GM23338 (cell line): ENCODE results near the gene PRUNE1. TPM values are rescaled to one million over a fixed set of nuclear protein-coding genes. Genes with fewer than 3 reads are reported as not detected.

ENCODE experiments used
- ATAC-seq: fragments of 200-7000 bp; cut with Tn5 transposase; 3 replicates; pipeline ENCODE4 v1.9.1; 2020
- DNase-seq: peaks from one replicate; pipeline ENCODE4 v3.0.0-alpha.2; 2015; ENCODE audit warnings: low spot score
- H2AFZ ChIP-seq: fragments of 200-600 bp; sonication (generic); 2 replicates; pipeline ENCODE4 v1.8.0; 2016; ENCODE audit warnings: antibody characterized with exemption, mild to moderate bottlenecking, moderate library complexity
- H3F3A ChIP-seq: fragments of 200-600 bp; sonication (generic); replicated peaks from 2 replicates; pipeline ENCODE4 v1.8.0; 2017; ENCODE audit warnings: antibody characterized with exemption, mixed run types, low read depth
- H3K27ac ChIP-seq: fragments of 200-600 bp; sonication (generic); 2 replicates; pipeline ENCODE4 v1.6.1; 2016; ENCODE audit warnings: low read depth
- H3K27me3 ChIP-seq: fragments of 200-600 bp; sonication (generic); 2 replicates; pipeline ENCODE4 v1.8.0; 2016; ENCODE audit warnings: mild to moderate bottlenecking, mixed run types, moderate library complexity; ENCODE audit not compliant: insufficient read depth
- H3K36me3 ChIP-seq: fragments of 200-600 bp; sonication (generic); 2 replicates; pipeline ENCODE4 v1.8.0; 2016; ENCODE audit warnings: mild to moderate bottlenecking; ENCODE audit not compliant: insufficient read depth
- H3K4me1 ChIP-seq: fragments of 200-600 bp; sonication (generic); 2 replicates; pipeline ENCODE4 v1.8.0; 2016; ENCODE audit warnings: mild to moderate bottlenecking, moderate library complexity; ENCODE audit not compliant: insufficient read depth
- H3K4me2 ChIP-seq: fragments of 200-600 bp; sonication (generic); 2 replicates; pipeline ENCODE4 v1.7.1; 2017; ENCODE audit warnings: mixed run types
- H3K4me3 ChIP-seq: fragments of 200-600 bp; sonication (generic); 2 replicates; pipeline ENCODE4 v1.6.1; 2016; ENCODE audit warnings: mixed run types
- H3K79me2 ChIP-seq: fragments of 200-600 bp; sonication (generic); replicated peaks from 2 replicates; pipeline ENCODE4 v1.8.0; 2017; ENCODE audit warnings: mild to moderate bottlenecking; ENCODE audit not compliant: insufficient read depth
- H3K9me2 ChIP-seq: fragments of 200-600 bp; sonication (generic); 2 replicates; pipeline ENCODE4 v1.8.0; 2017; ENCODE audit not compliant: insufficient read depth
- H4K20me1 ChIP-seq: fragments of 200-600 bp; sonication (generic); replicated peaks from 2 replicates; pipeline ENCODE4 v1.8.0; 2017; ENCODE audit warnings: mild to moderate bottlenecking; ENCODE audit not compliant: insufficient read depth
- H3K27ac Mint-ChIP-seq: 2 replicates; pipeline ENCODE4 v1.8.0; 2020; ENCODE audit warnings: inconsistent platforms, mild to moderate bottlenecking, moderate library complexity, mixed read lengths
- H3K27me3 Mint-ChIP-seq: 3 replicates; pipeline ENCODE4 v1.8.0; 2022; ENCODE audit warnings: low read depth, mild to moderate bottlenecking, moderate library complexity, mixed read lengths, inconsistent platforms; ENCODE audit not compliant: insufficient read depth, poor library complexity
- H3K36me3 Mint-ChIP-seq: 3 replicates; pipeline ENCODE4 v1.8.0; 2021; ENCODE audit warnings: low read depth, mild to moderate bottlenecking, inconsistent platforms, moderate library complexity, mixed read lengths
- H3K4me1 Mint-ChIP-seq: 3 replicates; pipeline ENCODE4 v1.8.0; 2020; ENCODE audit warnings: mild to moderate bottlenecking, inconsistent platforms, mixed read lengths
- H3K4me3 Mint-ChIP-seq: 3 replicates; pipeline ENCODE4 v1.8.0; 2021; ENCODE audit warnings: moderate library complexity, mild to moderate bottlenecking, inconsistent platforms, mixed read lengths
- H3K9me3 Mint-ChIP-seq: 3 replicates; pipeline ENCODE4 v1.8.0; 2020; ENCODE audit warnings: moderate library complexity, mild to moderate bottlenecking, inconsistent platforms, mixed read lengths
- CREB1 ChIP-seq: fragments of 250-450 bp; sonication (Bioruptor Pico); IDR thresholded peaks from 2 replicates; pipeline ENCODE4 v1.5.0; 2020; ENCODE audit warnings: low read depth, mild to moderate bottlenecking, moderate library complexity
- EZH2 ChIP-seq: fragments of 200-600 bp; sonication (generic); IDR thresholded peaks from one replicate; pipeline ENCODE4 v1.8.0; 2017; ENCODE audit warnings: antibody characterized with exemption, mild to moderate bottlenecking, low read depth; ENCODE audit not compliant: unreplicated experiment
- EZH2phosphoT487 ChIP-seq: fragments of 200-600 bp; sonication (generic); IDR thresholded peaks from one replicate; pipeline ENCODE4 v1.8.1; 2018; ENCODE audit warnings: antibody characterized with exemption; ENCODE audit not compliant: unreplicated experiment
- JUNB ChIP-seq: IDR thresholded peaks from one replicate; pipeline ENCODE4 v1.6.1; 2016; ENCODE audit warnings: antibody characterized with exemption; ENCODE audit not compliant: unreplicated experiment
- NANOG ChIP-seq: IDR thresholded peaks from 2 replicates; pipeline ENCODE4 v1.6.1; 2016; ENCODE audit warnings: antibody characterized with exemption, borderline replicate concordance
- POLR2AphosphoS5 ChIP-seq: IDR thresholded peaks from 2 replicates; pipeline ENCODE4 v1.6.1; 2016; ENCODE audit warnings: antibody characterized with exemption, low read depth
- REST ChIP-seq: IDR thresholded peaks from one replicate; pipeline ENCODE4 v1.6.1; 2018; ENCODE audit warnings: antibody characterized with exemption; ENCODE audit not compliant: unreplicated experiment
- STAT1 ChIP-seq: IDR thresholded peaks from one replicate; pipeline ENCODE4 v1.6.1; 2016; ENCODE audit warnings: antibody characterized with exemption; ENCODE audit not compliant: unreplicated experiment
- ZNF114 ChIP-seq: fragments of 250-450 bp; sonication (Bioruptor Pico); IDR thresholded peaks from 2 replicates; pipeline ENCODE4 v1.5.0; 2020; ENCODE audit warnings: mild to moderate bottlenecking, moderate library complexity
- ZNF331 ChIP-seq: fragments of 250-450 bp; sonication (Bioruptor Pico); IDR thresholded peaks from 2 replicates; pipeline ENCODE4 v1.5.0; 2020; ENCODE audit warnings: low read depth, mild to moderate bottlenecking, moderate library complexity
- polyA plus RNA-seq: library from polyadenylated mRNA; unstranded; fragments of >200 nt; fragmentation: Nextera tagmentation; extraction: Ambion mirVana; gene quantifications from 2 replicates; pipeline ENCODE4 v1.2.1, GENCODE V29; 2016
- total RNA-seq: library from RNA; depleted of rRNA; stranded (reverse); fragments of >200 nt; shearing (Covaris generic); gene quantifications from 2 replicates; pipeline ENCODE4 v1.2.3, GENCODE V29; 2014
- TF ChIP-seq, protein P1 (sequence below), 2 experiments: fragments of 200-600 bp in 1 of 2; sonication (generic) in 1 of 2; conservative IDR thresholded peaks; 2 replicates each; pipeline versions ENCODE4 v1.5.1 to v1.6.1; 2016 to 2017; ENCODE audit warnings: antibody characterized with exemption in 2 of 2, low read depth in 2 of 2, mild to moderate bottlenecking in 2 of 2, moderate library complexity in 1 of 2
- TF ChIP-seq, protein P2 (sequence below): IDR thresholded peaks from 2 replicates; pipeline ENCODE4 v1.6.1; 2016; ENCODE audit warnings: antibody characterized with exemption
- TF ChIP-seq, protein P3 (sequence below): fragments of 250-450 bp; sonication (Bioruptor Pico); IDR thresholded peaks from 2 replicates; pipeline ENCODE4 v1.5.0; 2020; ENCODE audit warnings: mild to moderate bottlenecking, moderate library complexity

The PRUNE1 gene
- total and polyA plus RNA-seq, 2 experiments from 2014 or later: 14.7 to 33.2 TPM

- Mint-ChIP-seq H3K27me3 (peaks cover 7% of the 10 kb centered on the region), H3K4me1 (peaks cover 6% of the 10 kb centered on the region; the same call in 2 of the 3 replicates), H3K27ac (no peak overlapping the region), H3K4me3 (no peak overlapping the region; the same call in 2 of the 3 replicates), H3K9me3 (no peaks in the 10 kb centered on the region), H3K36me3 (peaks cover 3% of the 10 kb centered on the region; the same call in 2 of the 3 replicates)
- Histone ChIP-seq H3F3A (no peaks in the 10 kb centered on the region), H3K27me3 (no peaks in the 10 kb centered on the region), H2AFZ (no peak overlapping the region), H3K36me3 (no peaks in the 10 kb centered on the region), H3K9me2 (no peaks in the 10 kb centered on the region), H4K20me1 (no peaks in the 10 kb centered on the region), H3K4me2 (no peak overlapping the region), H3K27ac (no peak overlapping the region), H3K79me2 (no peaks in the 10 kb centered on the region), H3K4me3 (no peak overlapping the region), H3K4me1 (no peaks in the 10 kb centered on the region)
- DNase-seq (no peak), ATAC-seq (no peak)
- TF ChIP-seq ZNF114 (CRISPR knock-in tag) (no peak), EZH2phosphoT487 (no peak), JUNB (no peak), ZNF331 (CRISPR knock-in tag) (no peak), CREB1 (CRISPR knock-in tag) (no peak), NANOG (no peak), REST (no peak), EZH2 (no peak), POLR2AphosphoS5 (no peak), STAT1 (no peak)
- TF ChIP-seq, protein P1, sequence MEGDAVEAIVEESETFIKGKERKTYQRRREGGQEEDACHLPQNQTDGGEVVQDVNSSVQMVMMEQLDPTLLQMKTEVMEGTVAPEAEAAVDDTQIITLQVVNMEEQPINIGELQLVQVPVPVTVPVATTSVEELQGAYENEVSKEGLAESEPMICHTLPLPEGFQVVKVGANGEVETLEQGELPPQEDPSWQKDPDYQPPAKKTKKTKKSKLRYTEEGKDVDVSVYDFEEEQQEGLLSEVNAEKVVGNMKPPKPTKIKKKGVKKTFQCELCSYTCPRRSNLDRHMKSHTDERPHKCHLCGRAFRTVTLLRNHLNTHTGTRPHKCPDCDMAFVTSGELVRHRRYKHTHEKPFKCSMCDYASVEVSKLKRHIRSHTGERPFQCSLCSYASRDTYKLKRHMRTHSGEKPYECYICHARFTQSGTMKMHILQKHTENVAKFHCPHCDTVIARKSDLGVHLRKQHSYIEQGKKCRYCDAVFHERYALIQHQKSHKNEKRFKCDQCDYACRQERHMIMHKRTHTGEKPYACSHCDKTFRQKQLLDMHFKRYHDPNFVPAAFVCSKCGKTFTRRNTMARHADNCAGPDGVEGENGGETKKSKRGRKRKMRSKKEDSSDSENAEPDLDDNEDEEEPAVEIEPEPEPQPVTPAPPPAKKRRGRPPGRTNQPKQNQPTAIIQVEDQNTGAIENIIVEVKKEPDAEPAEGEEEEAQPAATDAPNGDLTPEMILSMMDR (conservative IDR thresholded peaks at IDR 0.05; ENCODE audit: low read depth in 2 of 2): no peak
- TF ChIP-seq, protein P2, sequence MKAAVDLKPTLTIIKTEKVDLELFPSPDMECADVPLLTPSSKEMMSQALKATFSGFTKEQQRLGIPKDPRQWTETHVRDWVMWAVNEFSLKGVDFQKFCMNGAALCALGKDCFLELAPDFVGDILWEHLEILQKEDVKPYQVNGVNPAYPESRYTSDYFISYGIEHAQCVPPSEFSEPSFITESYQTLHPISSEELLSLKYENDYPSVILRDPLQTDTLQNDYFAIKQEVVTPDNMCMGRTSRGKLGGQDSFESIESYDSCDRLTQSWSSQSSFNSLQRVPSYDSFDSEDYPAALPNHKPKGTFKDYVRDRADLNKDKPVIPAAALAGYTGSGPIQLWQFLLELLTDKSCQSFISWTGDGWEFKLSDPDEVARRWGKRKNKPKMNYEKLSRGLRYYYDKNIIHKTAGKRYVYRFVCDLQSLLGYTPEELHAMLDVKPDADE: no peak
- TF ChIP-seq, protein P3, sequence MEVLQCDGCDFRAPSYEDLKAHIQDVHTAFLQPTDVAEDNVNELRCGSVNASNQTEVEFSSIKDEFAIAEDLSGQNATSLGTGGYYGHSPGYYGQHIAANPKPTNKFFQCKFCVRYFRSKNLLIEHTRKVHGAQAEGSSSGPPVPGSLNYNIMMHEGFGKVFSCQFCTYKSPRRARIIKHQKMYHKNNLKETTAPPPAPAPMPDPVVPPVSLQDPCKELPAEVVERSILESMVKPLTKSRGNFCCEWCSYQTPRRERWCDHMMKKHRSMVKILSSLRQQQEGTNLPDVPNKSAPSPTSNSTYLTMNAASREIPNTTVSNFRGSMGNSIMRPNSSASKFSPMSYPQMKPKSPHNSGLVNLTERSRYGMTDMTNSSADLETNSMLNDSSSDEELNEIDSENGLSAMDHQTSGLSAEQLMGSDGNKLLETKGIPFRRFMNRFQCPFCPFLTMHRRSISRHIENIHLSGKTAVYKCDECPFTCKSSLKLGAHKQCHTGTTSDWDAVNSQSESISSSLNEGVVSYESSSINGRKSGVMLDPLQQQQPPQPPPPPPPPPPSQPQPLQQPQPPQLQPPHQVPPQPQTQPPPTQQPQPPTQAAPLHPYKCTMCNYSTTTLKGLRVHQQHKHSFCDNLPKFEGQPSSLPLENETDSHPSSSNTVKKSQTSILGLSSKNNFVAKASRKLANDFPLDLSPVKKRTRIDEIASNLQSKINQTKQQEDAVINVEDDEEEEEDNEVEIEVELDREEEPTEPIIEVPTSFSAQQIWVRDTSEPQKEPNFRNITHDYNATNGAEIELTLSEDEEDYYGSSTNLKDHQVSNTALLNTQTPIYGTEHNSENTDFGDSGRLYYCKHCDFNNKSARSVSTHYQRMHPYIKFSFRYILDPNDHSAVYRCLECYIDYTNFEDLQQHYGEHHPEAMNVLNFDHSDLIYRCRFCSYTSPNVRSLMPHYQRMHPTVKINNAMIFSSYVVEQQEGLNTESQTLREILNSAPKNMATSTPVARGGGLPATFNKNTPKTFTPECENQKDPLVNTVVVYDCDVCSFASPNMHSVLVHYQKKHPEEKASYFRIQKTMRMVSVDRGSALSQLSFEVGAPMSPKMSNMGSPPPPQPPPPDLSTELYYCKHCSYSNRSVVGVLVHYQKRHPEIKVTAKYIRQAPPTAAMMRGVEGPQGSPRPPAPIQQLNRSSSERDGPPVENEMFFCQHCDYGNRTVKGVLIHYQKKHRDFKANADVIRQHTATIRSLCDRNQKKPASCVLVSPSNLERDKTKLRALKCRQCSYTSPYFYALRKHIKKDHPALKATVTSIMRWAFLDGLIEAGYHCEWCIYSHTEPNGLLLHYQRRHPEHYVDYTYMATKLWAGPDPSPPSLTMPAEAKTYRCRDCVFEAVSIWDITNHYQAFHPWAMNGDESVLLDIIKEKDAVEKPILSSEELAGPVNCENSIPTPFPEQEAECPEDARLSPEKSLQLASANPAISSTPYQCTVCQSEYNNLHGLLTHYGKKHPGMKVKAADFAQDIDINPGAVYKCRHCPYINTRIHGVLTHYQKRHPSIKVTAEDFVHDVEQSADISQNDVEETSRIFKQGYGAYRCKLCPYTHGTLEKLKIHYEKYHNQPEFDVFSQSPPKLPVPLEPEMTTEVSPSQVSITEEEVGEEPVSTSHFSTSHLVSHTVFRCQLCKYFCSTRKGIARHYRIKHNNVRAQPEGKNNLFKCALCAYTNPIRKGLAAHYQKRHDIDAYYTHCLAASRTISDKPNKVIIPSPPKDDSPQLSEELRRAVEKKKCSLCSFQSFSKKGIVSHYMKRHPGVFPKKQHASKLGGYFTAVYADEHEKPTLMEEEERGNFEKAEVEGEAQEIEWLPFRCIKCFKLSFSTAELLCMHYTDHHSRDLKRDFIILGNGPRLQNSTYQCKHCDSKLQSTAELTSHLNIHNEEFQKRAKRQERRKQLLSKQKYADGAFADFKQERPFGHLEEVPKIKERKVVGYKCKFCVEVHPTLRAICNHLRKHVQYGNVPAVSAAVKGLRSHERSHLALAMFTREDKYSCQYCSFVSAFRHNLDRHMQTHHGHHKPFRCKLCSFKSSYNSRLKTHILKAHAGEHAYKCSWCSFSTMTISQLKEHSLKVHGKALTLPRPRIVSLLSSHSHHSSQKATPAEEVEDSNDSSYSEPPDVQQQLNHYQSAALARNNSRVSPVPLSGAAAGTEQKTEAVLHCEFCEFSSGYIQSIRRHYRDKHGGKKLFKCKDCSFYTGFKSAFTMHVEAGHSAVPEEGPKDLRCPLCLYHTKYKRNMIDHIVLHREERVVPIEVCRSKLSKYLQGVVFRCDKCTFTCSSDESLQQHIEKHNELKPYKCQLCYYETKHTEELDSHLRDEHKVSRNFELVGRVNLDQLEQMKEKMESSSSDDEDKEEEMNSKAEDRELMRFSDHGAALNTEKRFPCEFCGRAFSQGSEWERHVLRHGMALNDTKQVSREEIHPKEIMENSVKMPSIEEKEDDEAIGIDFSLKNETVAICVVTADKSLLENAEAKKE (CRISPR knock-in tag): no peak
Observed at GRCh38 chr1:150994248-150994647, 14.0 kb upstream of the PRUNE1 start.
